NT2/D1 (cell line): ENCODE results near the gene GRK4.

Experiments used
- SUZ12 ChIP-seq: IDR thresholded peaks from 2 replicates; pipeline ENCODE4 v1.6.1; 2011; ENCODE audit not compliant: insufficient read length, insufficient read depth; ENCODE audit errors: extremely low read depth
- YY1 ChIP-seq: IDR thresholded peaks from 2 replicates; pipeline ENCODE4 v1.6.1; 2011; ENCODE audit not compliant: insufficient read length, insufficient read depth

GRCh38 chr4:3021627-3022026 is 58.3 kb downstream of the GRK4 start:
- TF ChIP-seq YY1 (no peak), SUZ12 (no peak)
